B cell (primary cell): Measurements from ENCODE around the gene UBALD2. TPM values are rescaled to one million over a fixed set of nuclear protein-coding genes. Genes with fewer than 3 reads are reported as not detected.
A peak's percentile ranks its signal among the peaks of the same experiment; 100 is the strongest.

Source experiments
- ATAC-seq: fragments of 200-7000 bp; cut with Tn5 transposase; one replicate; pipeline ENCODE4 v1.10.0; 2021; ENCODE audit warnings: low read depth, mild to moderate bottlenecking, moderate number of reproducible peaks, moderate library complexity
- CTCF ChIA-PET: fragments of 350-600 bp; sonication (Branson Sonifier 250); formaldehyde crosslinking; loops from one replicate; lab custom pipeline; 2021; ENCODE audit warnings: antibody characterized with exemption, inconsistent platforms; lab: Charles Lee
- POLR2A ChIA-PET: fragments of 350-600 bp; sonication (Branson Sonifier 250); formaldehyde crosslinking; loops from one replicate; lab custom pipeline; 2021; ENCODE audit warnings: antibody characterized with exemption; lab: Charles Lee
- DNase-seq: peaks from one replicate; pipeline ENCODE4 v3.0.0; 2013
- H2AFZ ChIP-seq: 2 replicates; pipeline ENCODE4 v1.6.1; 2012; ENCODE audit warnings: mild to moderate bottlenecking, low read depth, low read length; ENCODE audit not compliant: insufficient read depth, poor library complexity, severe bottlenecking
- H3K27ac ChIP-seq, 2 donors: 1 replicate in 1 of 2; 2 replicates in 1 of 2; pipeline ENCODE4 v1.5.1; 2012 to 2013; ENCODE audit warnings: low read length in 2 of 2, mild to moderate bottlenecking in 2 of 2, moderate library complexity in 1 of 2
- H3K27me3 ChIP-seq, 4 experiments: fragments of 200-600 bp in 1 of 4; sonication (generic) in 1 of 4; replicated peaks in 1 of 4; 1 replicate in 2 of 4; 2 replicates in 2 of 4; pipeline versions ENCODE4 v1.6.1 to v1.7.0; 2013 to 2016; ENCODE audit warnings: low read length in 3 of 4, mild to moderate bottlenecking in 2 of 4, mixed read lengths in 1 of 4, moderate library complexity in 1 of 4; ENCODE audit not compliant: insufficient read depth in 4 of 4, control insufficient read depth in 3 of 4; ENCODE audit errors: control extremely low read depth in 1 of 4
- H3K36me3 ChIP-seq, 2 experiments: replicated peaks in 1 of 2; 1 replicate in 1 of 2; 2 replicates in 1 of 2; pipeline versions ENCODE4 v1.6.1 to v1.7.1; 2013; ENCODE audit warnings: low read length in 1 of 2; ENCODE audit not compliant: insufficient read depth in 2 of 2, control insufficient read depth in 1 of 2; ENCODE audit errors: control extremely low read depth in 1 of 2, extremely low read depth in 1 of 2
- H3K4me1 ChIP-seq, 2 donors: fragments of 200-600 bp in 1 of 2; sonication (generic) in 1 of 2; 1 replicate in 1 of 2; 2 replicates in 1 of 2; pipeline versions ENCODE4 v1.5.1 to v1.6.1; 2013 to 2017; ENCODE audit warnings: low read length in 2 of 2; ENCODE audit not compliant: control insufficient read depth in 2 of 2, insufficient read depth in 2 of 2
- H3K4me2 ChIP-seq: replicated peaks from 2 replicates; pipeline ENCODE3; 2012; ENCODE audit warnings: mild to moderate bottlenecking, low read depth, low read length; ENCODE audit not compliant: poor library complexity, severe bottlenecking
- H3K4me3 ChIP-seq, 5 experiments: fragments of 200-600 bp in 1 of 5; sonication (generic) in 1 of 5; 1 replicate in 3 of 5; 2 replicates in 2 of 5; pipeline versions ENCODE4 v1.5.1 to v1.7.0; 2011 to 2016; ENCODE audit warnings: low read length in 4 of 5, mild to moderate bottlenecking in 4 of 5, low read depth in 2 of 5, control low read depth in 1 of 5, moderate library complexity in 1 of 5; ENCODE audit not compliant: insufficient read depth in 1 of 5; ENCODE audit errors: control extremely low read depth in 1 of 5, extremely low read depth in 1 of 5
- H3K79me2 ChIP-seq: fragments of 200-600 bp; sonication (generic); one replicate; pipeline ENCODE4 v1.6.0; 2016; ENCODE audit warnings: low read length; ENCODE audit not compliant: control insufficient read depth, insufficient read depth
- H3K9ac ChIP-seq: fragments of 200-600 bp; sonication (generic); 2 replicates; pipeline ENCODE4 v1.6.1; 2017; ENCODE audit warnings: mild to moderate bottlenecking, low read length, moderate library complexity
- H3K9me3 ChIP-seq, 3 donors: one replicate each; pipeline versions ENCODE4 v1.6.1 to v1.7.1; 2013; ENCODE audit warnings: low read length in 2 of 3; ENCODE audit not compliant: control insufficient read depth in 2 of 3, insufficient read depth in 1 of 3; ENCODE audit errors: control extremely low read depth in 1 of 3
- H4K20me1 ChIP-seq: 2 replicates; pipeline ENCODE4 v1.6.0; 2012; ENCODE audit warnings: mild to moderate bottlenecking, low read length; ENCODE audit not compliant: insufficient read depth, control insufficient read depth, poor library complexity, severe bottlenecking
- H3K27ac Mint-ChIP-seq: one replicate; pipeline ENCODE4 v1.8.0; 2021; ENCODE audit warnings: mixed read lengths
- H3K27me3 Mint-ChIP-seq: one replicate; pipeline ENCODE4 v1.8.0; 2021; ENCODE audit warnings: mixed read lengths
- H3K4me1 Mint-ChIP-seq: one replicate; pipeline ENCODE4 v1.8.0; 2021; ENCODE audit warnings: mixed read lengths
- H3K4me3 Mint-ChIP-seq: one replicate; pipeline ENCODE4 v1.8.0; 2021; ENCODE audit warnings: mixed read lengths
- H3K9me3 Mint-ChIP-seq: one replicate; pipeline ENCODE4 v1.8.0; 2022; ENCODE audit warnings: mixed read lengths; ENCODE audit not compliant: insufficient read depth
- EZH2 ChIP-seq: IDR thresholded peaks from 2 replicates; pipeline ENCODE4 v1.6.1; 2012; ENCODE audit warnings: borderline replicate concordance, low read depth, mild to moderate bottlenecking, moderate library complexity, low read length; ENCODE audit not compliant: insufficient read depth, poor library complexity, severe bottlenecking
- WGBS: methylation state at CpG from one replicate; pipeline ENCODE4 v1.1.5; 2013; ENCODE audit warnings: missing lambda C conversion rate; ENCODE audit not compliant: insufficient coverage; 5-methylcytosine and 5-hydroxymethylcytosine counted together
- intact Hi-C: fragments of 100-400 bp; cut with micrococcal nuclease; formaldehyde crosslinking; loops from one replicate; pipeline ENCODE4 v1.10.0; 2022
- polyA plus RNA-seq: library from polyadenylated mRNA; depleted of rRNA; stranded (reverse); fragments of >200 nt; gene quantifications from 2 replicates; pipeline ENCODE4 v1.2.3, GENCODE V29; 2012
- total RNA-seq, 2 donors: library from RNA; stranded (reverse); fragments of 120-200 nt in 1 of 2; gene quantifications; 1 replicate in 1 of 2; 2 replicates in 1 of 2; pipeline versions ENCODE4 v1.2.3 to v1.2.4, GENCODE V29; 2013 to 2022
- TF ChIP-seq, protein P1 (sequence below): fragments of 200-600 bp; IDR thresholded peaks from one replicate; pipeline ENCODE4 v1.8.0; 2022; ENCODE audit warnings: antibody characterized with exemption, mild to moderate bottlenecking

UBALD2 gene
- total and polyA plus RNA-seq, 2 donors (not counting 1 experiment from before 2014, with no cell fraction given), result 78.9 to 155 TPM

DNA sequence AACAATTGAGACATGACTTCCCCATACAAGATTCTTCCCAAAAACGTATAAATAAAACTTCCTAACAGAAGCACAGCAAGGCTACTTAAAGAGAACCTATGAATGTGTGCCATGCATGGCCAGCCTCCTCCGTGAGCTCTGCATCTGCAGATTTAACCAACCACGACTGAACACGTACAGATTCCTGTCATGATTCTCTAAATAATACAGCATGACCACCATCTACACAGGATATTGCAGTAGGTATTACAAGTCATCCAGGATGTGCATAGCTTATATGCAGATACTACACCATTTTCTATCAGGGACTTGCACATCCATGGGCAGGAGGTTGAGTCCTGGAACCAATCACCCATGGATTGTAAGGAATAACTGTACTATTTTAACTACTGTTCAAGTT, 44.3 kb downstream of the UBALD2 start:
- Histone ChIP-seq H3K4me2 (no peak overlapping the region), H3K9ac (no peak overlapping the region), H3K79me2 (no peaks in the 10 kb centered on the region), H2AFZ (no peak overlapping the region), H3K27me3 (no peaks in the 10 kb centered on the region), H3K9me3 (no peaks in the 10 kb centered on the region), H3K27ac (no peak overlapping the region), H3K4me1 (no peaks in the 10 kb centered on the region), H3K4me3 (no peak overlapping the region), H4K20me1 (no peaks in the 10 kb centered on the region), H3K36me3 (peaks cover 6 to 27% of the 10 kb centered on the region in 2 experiments)
- ATAC-seq (no peak), DNase-seq (peak; percentile 13)
- Mint-ChIP-seq H3K4me1 (peaks cover 2% of the 10 kb centered on the region), H3K27ac (no peak overlapping the region), H3K4me3 (no peak overlapping the region), H3K27me3 (no peaks in the 10 kb centered on the region), H3K9me3 (no peaks in the 10 kb centered on the region)
- intact Hi-C loops, result no loop called here
- CTCF ChIA-PET, result interaction anchor here (3.1 kb wide), 1 partner anchor 88 kb away, joined by 19 read pairs; no protein-coding TSS in a partner anchor
- POLR2A ChIA-PET, result no interaction called here
- no peak for TF ChIP-seq EZH2
- TF ChIP-seq, protein P1, sequence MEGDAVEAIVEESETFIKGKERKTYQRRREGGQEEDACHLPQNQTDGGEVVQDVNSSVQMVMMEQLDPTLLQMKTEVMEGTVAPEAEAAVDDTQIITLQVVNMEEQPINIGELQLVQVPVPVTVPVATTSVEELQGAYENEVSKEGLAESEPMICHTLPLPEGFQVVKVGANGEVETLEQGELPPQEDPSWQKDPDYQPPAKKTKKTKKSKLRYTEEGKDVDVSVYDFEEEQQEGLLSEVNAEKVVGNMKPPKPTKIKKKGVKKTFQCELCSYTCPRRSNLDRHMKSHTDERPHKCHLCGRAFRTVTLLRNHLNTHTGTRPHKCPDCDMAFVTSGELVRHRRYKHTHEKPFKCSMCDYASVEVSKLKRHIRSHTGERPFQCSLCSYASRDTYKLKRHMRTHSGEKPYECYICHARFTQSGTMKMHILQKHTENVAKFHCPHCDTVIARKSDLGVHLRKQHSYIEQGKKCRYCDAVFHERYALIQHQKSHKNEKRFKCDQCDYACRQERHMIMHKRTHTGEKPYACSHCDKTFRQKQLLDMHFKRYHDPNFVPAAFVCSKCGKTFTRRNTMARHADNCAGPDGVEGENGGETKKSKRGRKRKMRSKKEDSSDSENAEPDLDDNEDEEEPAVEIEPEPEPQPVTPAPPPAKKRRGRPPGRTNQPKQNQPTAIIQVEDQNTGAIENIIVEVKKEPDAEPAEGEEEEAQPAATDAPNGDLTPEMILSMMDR, result no peak
- WGBS, result 8% methylated on average over 3 of the region's 4 CpGs

DNA sequence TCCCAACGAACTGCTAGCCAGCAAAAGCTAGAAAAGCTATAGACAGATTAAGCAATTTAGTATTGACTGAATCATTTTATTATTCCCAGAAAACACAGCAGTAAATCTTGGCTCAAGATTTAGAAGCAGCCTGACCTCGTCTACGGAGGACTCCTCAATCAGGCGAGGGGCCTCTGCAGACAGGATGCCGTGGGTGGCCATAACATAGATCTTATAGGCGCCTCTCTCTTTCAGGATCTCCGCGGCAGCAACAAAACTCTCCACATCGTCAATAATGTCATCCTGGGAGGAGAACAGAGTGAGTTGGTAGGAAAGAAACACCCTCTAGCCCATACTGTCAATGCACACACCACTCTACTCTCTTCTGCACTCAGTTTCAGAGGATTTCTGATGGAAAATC, 47.6 kb downstream of the UBALD2 start:
- Mint-ChIP-seq H3K4me1 (peaks cover 2% of the 10 kb centered on the region), H3K27ac (no peak overlapping the region), H3K27me3 (no peaks in the 10 kb centered on the region), H3K9me3 (no peaks in the 10 kb centered on the region), H3K4me3 (no peak overlapping the region)
- Histone ChIP-seq H3K27ac (no peak overlapping the region), H3K4me1 (no peaks in the 10 kb centered on the region), H3K9ac (no peak overlapping the region), H4K20me1 (no peaks in the 10 kb centered on the region), H3K27me3 (no peaks in the 10 kb centered on the region), H3K36me3 (peaks cover 11 to 27% of the 10 kb centered on the region in 2 experiments), H3K79me2 (no peaks in the 10 kb centered on the region), H3K4me2 (no peak overlapping the region), H3K4me3 (no peak overlapping the region), H3K9me3 (no peaks in the 10 kb centered on the region), H2AFZ (no peak overlapping the region)
- ATAC-seq (no peak), DNase-seq (no peak)
- POLR2A ChIA-PET, result no interaction called here
- intact Hi-C loops, result no loop called here
- TF ChIP-seq EZH2, result no peak
- TF ChIP-seq, protein P1, result no peak
- WGBS, result 86% methylated on average over 4 of the region's 9 CpGs
- CTCF ChIA-PET, result interaction anchor here (0.7 to 1.8 kb wide), 3 partner anchors 9 to 14 kb away, joined by 3 to 6 read pairs (median 3); no protein-coding TSS in a partner anchor
